ENCODE measurements around the gene CAMTA1.

DNA sequence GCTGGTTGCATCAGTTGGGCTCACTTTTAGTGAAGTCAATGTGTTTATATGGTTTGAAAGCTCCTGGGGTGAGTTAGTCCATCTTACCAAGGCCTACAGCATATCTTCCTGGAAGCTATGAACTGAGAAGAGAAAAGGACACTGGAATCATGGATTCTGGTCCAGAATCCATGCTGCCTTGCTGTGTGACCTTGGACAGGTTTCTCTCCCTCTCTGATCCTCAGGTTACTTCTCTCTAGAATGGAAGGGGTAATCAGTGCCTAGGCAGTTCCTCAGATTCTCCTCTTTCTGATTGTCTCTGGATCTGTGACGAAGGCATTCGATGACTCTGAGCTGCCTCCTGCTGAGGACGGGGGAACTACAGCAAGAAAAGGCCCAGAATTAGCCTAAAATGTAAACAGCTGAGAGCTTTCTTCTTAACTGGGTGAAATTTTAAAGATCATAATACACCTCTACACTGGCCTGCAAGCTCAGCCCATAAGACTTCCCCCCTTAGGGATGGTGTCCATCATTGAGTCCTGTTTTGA lies 560.9 kb downstream of the CAMTA1 start:
- TF ChIP-seq, protein P1, sequence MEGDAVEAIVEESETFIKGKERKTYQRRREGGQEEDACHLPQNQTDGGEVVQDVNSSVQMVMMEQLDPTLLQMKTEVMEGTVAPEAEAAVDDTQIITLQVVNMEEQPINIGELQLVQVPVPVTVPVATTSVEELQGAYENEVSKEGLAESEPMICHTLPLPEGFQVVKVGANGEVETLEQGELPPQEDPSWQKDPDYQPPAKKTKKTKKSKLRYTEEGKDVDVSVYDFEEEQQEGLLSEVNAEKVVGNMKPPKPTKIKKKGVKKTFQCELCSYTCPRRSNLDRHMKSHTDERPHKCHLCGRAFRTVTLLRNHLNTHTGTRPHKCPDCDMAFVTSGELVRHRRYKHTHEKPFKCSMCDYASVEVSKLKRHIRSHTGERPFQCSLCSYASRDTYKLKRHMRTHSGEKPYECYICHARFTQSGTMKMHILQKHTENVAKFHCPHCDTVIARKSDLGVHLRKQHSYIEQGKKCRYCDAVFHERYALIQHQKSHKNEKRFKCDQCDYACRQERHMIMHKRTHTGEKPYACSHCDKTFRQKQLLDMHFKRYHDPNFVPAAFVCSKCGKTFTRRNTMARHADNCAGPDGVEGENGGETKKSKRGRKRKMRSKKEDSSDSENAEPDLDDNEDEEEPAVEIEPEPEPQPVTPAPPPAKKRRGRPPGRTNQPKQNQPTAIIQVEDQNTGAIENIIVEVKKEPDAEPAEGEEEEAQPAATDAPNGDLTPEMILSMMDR (optimal IDR thresholded peaks at IDR 0.05 in 1 of 3, IDR thresholded peaks at IDR 0.05 in 1 of 3, conservative IDR thresholded peaks at IDR 0.05 in 1 of 3; ENCODE audit: extremely low read depth in 1 of 3, insufficient read depth in 2 of 3, low read length in 3 of 3) = no peak
- no peak for TF ChIP-seq EZH2 (IDR thresholded peaks at IDR 0.05; ENCODE audit: low read length)

Measured in keratinocyte (primary cell).